ENCODE measurements around the gene AHNAK2.

GRCh38 chr14:105010106-105010505 is 31.9 kb upstream of the AHNAK2 start:
- TF ChIP-seq, protein P1, sequence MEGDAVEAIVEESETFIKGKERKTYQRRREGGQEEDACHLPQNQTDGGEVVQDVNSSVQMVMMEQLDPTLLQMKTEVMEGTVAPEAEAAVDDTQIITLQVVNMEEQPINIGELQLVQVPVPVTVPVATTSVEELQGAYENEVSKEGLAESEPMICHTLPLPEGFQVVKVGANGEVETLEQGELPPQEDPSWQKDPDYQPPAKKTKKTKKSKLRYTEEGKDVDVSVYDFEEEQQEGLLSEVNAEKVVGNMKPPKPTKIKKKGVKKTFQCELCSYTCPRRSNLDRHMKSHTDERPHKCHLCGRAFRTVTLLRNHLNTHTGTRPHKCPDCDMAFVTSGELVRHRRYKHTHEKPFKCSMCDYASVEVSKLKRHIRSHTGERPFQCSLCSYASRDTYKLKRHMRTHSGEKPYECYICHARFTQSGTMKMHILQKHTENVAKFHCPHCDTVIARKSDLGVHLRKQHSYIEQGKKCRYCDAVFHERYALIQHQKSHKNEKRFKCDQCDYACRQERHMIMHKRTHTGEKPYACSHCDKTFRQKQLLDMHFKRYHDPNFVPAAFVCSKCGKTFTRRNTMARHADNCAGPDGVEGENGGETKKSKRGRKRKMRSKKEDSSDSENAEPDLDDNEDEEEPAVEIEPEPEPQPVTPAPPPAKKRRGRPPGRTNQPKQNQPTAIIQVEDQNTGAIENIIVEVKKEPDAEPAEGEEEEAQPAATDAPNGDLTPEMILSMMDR (IDR thresholded peaks at IDR 0.05), result no peak
- TF ChIP-seq POLR2A (IDR thresholded peaks at IDR 0.05) (no peak), EP300 (IDR thresholded peaks at IDR 0.05) (no peak), POLR2AphosphoS5 (IDR thresholded peaks at IDR 0.05) (no peak)

All from upper lobe of left lung (tissue), 4 donors.